HepG2 (cell line): ENCODE data around the gene ZFP64. TPM values are rescaled to one million over a fixed set of nuclear protein-coding genes. Genes with fewer than 3 reads are reported as not detected.

Source experiments
- ATM ChIP-seq: fragments of 450-650 bp; IDR thresholded peaks from 2 replicates; pipeline ENCODE4 v1.7.1; 2017; ENCODE audit warnings: mild to moderate bottlenecking, borderline replicate concordance
- CEBPZ ChIP-seq: IDR thresholded peaks from 2 replicates; pipeline ENCODE4 v1.6.1; 2012; ENCODE audit warnings: low read length, improper control_type of control experiment
- ETV5 ChIP-seq: IDR thresholded peaks from 2 replicates; pipeline ENCODE4 v1.6.1; 2018; ENCODE audit warnings: missing biosample characterization, missing genetic modification reagents, inconsistent platforms, borderline replicate concordance
- HOXA9 ChIP-seq: sonication (generic); formaldehyde crosslinking; IDR thresholded peaks from 2 replicates; pipeline ENCODE4 v1.8.1; 2022; ENCODE audit warnings: missing genetic modification reagents, mild to moderate bottlenecking, moderate library complexity, borderline replicate concordance
- HOXD1 ChIP-seq: sonication (generic); formaldehyde crosslinking; IDR thresholded peaks from 2 replicates; pipeline ENCODE4 v1.5.0; 2020; ENCODE audit warnings: missing genetic modification reagents
- KDM3A ChIP-seq: IDR thresholded peaks from 2 replicates; pipeline ENCODE4 v1.6.1; 2018; ENCODE audit warnings: low read depth, missing compliant biosample characterization
- KLF11 ChIP-seq: IDR thresholded peaks from 2 replicates; pipeline ENCODE4 v1.6.1; 2016; ENCODE audit warnings: missing compliant biosample characterization
- MZF1 ChIP-seq: sonication (generic); formaldehyde crosslinking; IDR thresholded peaks from 2 replicates; pipeline ENCODE4 v1.8.1; 2023; ENCODE audit warnings: mild to moderate bottlenecking, missing genetic modification reagents, borderline replicate concordance
- RBM39 ChIP-seq: fragments of 200-400 bp; formaldehyde crosslinking; IDR thresholded peaks from one replicate; pipeline ENCODE4 v1.6.1; 2018; ENCODE audit warnings: antibody characterized with exemption, mild to moderate bottlenecking, low read depth, low read length; ENCODE audit not compliant: poor library complexity, severe bottlenecking
- TEAD2 ChIP-seq: sonication (generic); formaldehyde crosslinking; IDR thresholded peaks from 2 replicates; pipeline ENCODE4 v1.9.0; 2021; ENCODE audit warnings: missing genetic modification reagents
- TGIF2 ChIP-seq: IDR thresholded peaks from 2 replicates; pipeline ENCODE4 v1.6.1; 2016; ENCODE audit warnings: control low read depth, missing compliant biosample characterization
- ZEB1 ChIP-seq: IDR thresholded peaks from 2 replicates; pipeline ENCODE4 v1.6.1; 2012; ENCODE audit warnings: mild to moderate bottlenecking, low read depth, inconsistent platforms; ENCODE audit not compliant: insufficient replicate concordance
- ZNF124 ChIP-seq: sonication (generic); formaldehyde crosslinking; IDR thresholded peaks from 2 replicates; pipeline ENCODE4 v1.4.0; 2020; ENCODE audit warnings: missing genetic modification reagents
- ZNF224 ChIP-seq: sonication (generic); formaldehyde crosslinking; IDR thresholded peaks from 2 replicates; pipeline ENCODE4 v1.5.0; 2020; ENCODE audit warnings: mild to moderate bottlenecking, missing genetic modification reagents
- ZNF331 ChIP-seq: sonication (generic); formaldehyde crosslinking; IDR thresholded peaks from 2 replicates; pipeline ENCODE4 v1.4.0; 2020; ENCODE audit warnings: missing genetic modification reagents
- ZNF441 ChIP-seq: sonication (generic); formaldehyde crosslinking; IDR thresholded peaks from 2 replicates; pipeline ENCODE4 v1.7.0; 2021; ENCODE audit warnings: missing genetic modification reagents, borderline replicate concordance
- ZNF572 ChIP-seq: sonication (generic); formaldehyde crosslinking; IDR thresholded peaks from 2 replicates; pipeline ENCODE4 v1.5.1; 2020; ENCODE audit warnings: mild to moderate bottlenecking, missing genetic modification reagents
- ZNF616 ChIP-seq: sonication (generic); formaldehyde crosslinking; IDR thresholded peaks from 2 replicates; pipeline ENCODE4 v1.5.0; 2020; ENCODE audit warnings: low read depth, mild to moderate bottlenecking, missing genetic modification reagents
- ZNF773 ChIP-seq: sonication (generic); formaldehyde crosslinking; IDR thresholded peaks from 2 replicates; pipeline ENCODE4 v1.4.0; 2020; ENCODE audit warnings: missing genetic modification reagents, borderline replicate concordance
- ZNF83 ChIP-seq: sonication (generic); formaldehyde crosslinking; IDR thresholded peaks from 2 replicates; pipeline ENCODE4 v1.4.0; 2020; ENCODE audit warnings: missing genetic modification reagents, mild to moderate bottlenecking, borderline replicate concordance
- ZSCAN21 ChIP-seq: sonication (generic); formaldehyde crosslinking; IDR thresholded peaks from 2 replicates; pipeline ENCODE4 v1.8.0; 2022; ENCODE audit warnings: mild to moderate bottlenecking, missing genetic modification reagents, moderate library complexity, borderline replicate concordance
- polyA plus RNA-seq, 8 experiments: library from polyadenylated mRNA; depleted of rRNA in 3 of 8; stranded (reverse) in 7 of 8; unstranded in 1 of 8; fragments of >200 nt; fragmentation: Illumina TruSeq in 4 of 8; extraction: Trizol in 4 of 8; gene quantifications; 2 replicates each; pipeline versions ENCODE4 v1.2.1 to v1.2.3, GENCODE V29; 2011 to 2016; ENCODE audit warnings: low read depth in 4 of 8, missing spikeins in 1 of 8, mixed read lengths in 1 of 8; ENCODE audit not compliant: insufficient read depth in 1 of 8
- total RNA-seq, 5 experiments: library from RNA; depleted of rRNA; stranded (reverse); fragments of >200 nt; fragmentation: Illumina TruSeq; extraction: Trizol; gene quantifications; 2 replicates each; pipeline ENCODE4 v1.2.3, GENCODE V29; 2016; ENCODE audit warnings: low read depth in 1 of 5
- TF ChIP-seq, protein P1 (sequence below): sonication (generic); formaldehyde crosslinking; IDR thresholded peaks from 2 replicates; pipeline ENCODE4 v1.8.1; 2023; ENCODE audit warnings: missing genetic modification reagents, inconsistent platforms, borderline replicate concordance
- TF ChIP-seq, protein P2 (sequence below): sonication (generic); formaldehyde crosslinking; IDR thresholded peaks from 2 replicates; pipeline ENCODE4 v1.8.0; 2022; ENCODE audit warnings: mild to moderate bottlenecking, missing genetic modification reagents, moderate library complexity
- TF ChIP-seq, protein P3 (sequence below): sonication (generic); formaldehyde crosslinking; IDR thresholded peaks from 2 replicates; pipeline ENCODE4 v1.8.1; 2023; ENCODE audit warnings: mild to moderate bottlenecking, missing genetic modification reagents, borderline replicate concordance

The ZFP64 gene
- total and polyA plus RNA-seq, 2 of the 13 experiments (the other 11 are each of a cell fraction or from before 2014, with no cell fraction given) = 12.0 to 24.3 TPM

GRCh38 chr20:52191132-52191915 lies at the start of gene ZFP64 (continued):
- TF ChIP-seq ZSCAN21 (CRISPR knock-in tag) (no peak; the same call in 1 of the 2 replicates), ZNF224 (peak; percentile 45; the same call in 1 of the 2 replicates), CEBPZ (no peak), ATM (no peak), ZNF616 (CRISPR knock-in tag) (no peak; the same call in 1 of the 2 replicates), ZNF124 (CRISPR knock-in tag) (0 out of 2 replicates have a peak, but pooled peaks have one; percentile 4), ZNF83 (CRISPR knock-in tag) (peak; percentile 36; the same call in 1 of the 2 replicates), TEAD2 (CRISPR knock-in tag) (no peak), ZEB1 (peak; percentile 14), MZF1 (CRISPR knock-in tag) (0 out of 2 replicates have a peak, but pooled peaks have one; percentile 19), HOXA9 (peak; percentile 95; the same call in 1 of the 2 replicates), KLF11 (no peak), ZNF441 (CRISPR knock-in tag) (peak; percentile 79), HOXD1 (CRISPR knock-in tag) (peak; percentile 21; the same call in 1 of the 2 replicates), ETV5 (CRISPR knock-in tag) (peak; percentile 96), ZNF572 (CRISPR knock-in tag) (no peak; the same call in 1 of the 2 replicates), KDM3A (CRISPR knock-in tag) (0 out of 2 replicates have a peak, but pooled peaks have one; percentile 37), ZNF773 (CRISPR knock-in tag) (no peak; the same call in 1 of the 2 replicates), RBM39 (peak; percentile 98), ZNF331 (0 out of 2 replicates have a peak, but pooled peaks have one; percentile 35), TGIF2 (no peak; the same call in 1 of the 2 replicates)
- TF ChIP-seq, protein P1, sequence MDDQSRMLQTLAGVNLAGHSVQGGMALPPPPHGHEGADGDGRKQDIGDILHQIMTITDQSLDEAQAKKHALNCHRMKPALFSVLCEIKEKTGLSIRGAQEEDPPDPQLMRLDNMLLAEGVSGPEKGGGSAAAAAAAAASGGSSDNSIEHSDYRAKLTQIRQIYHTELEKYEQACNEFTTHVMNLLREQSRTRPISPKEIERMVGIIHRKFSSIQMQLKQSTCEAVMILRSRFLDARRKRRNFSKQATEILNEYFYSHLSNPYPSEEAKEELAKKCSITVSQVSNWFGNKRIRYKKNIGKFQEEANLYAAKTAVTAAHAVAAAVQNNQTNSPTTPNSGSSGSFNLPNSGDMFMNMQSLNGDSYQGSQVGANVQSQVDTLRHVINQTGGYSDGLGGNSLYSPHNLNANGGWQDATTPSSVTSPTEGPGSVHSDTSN (CRISPR knock-in tag) = no peak; the same call in 1 of the 2 replicates
- TF ChIP-seq, protein P2, sequence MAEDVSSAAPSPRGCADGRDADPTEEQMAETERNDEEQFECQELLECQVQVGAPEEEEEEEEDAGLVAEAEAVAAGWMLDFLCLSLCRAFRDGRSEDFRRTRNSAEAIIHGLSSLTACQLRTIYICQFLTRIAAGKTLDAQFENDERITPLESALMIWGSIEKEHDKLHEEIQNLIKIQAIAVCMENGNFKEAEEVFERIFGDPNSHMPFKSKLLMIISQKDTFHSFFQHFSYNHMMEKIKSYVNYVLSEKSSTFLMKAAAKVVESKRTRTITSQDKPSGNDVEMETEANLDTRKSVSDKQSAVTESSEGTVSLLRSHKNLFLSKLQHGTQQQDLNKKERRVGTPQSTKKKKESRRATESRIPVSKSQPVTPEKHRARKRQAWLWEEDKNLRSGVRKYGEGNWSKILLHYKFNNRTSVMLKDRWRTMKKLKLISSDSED (CRISPR knock-in tag) = 0 out of 2 replicates have a peak, but pooled peaks have one; percentile 96
- TF ChIP-seq, protein P3, sequence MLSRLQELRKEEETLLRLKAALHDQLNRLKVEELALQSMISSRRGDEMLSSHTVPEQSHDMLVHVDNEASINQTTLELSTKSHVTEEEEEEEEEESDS = no peak
